Measurements from ENCODE around the gene PID1. TPM values are rescaled to one million over a fixed set of nuclear protein-coding genes. Genes with fewer than 3 reads are reported as not detected.

The PID1 gene
- total RNA-seq, 1 experiment from 2014 or later: not detected

GRCh38 chr2:229141424-229142025, 129.6 kb downstream of the PID1 start:
- intact Hi-C loops (cut with micrococcal nuclease; ENCODE audit: unreplicated experiment): no loop called here
- H3K9me3 ChIP-seq (ENCODE audit: insufficient read depth, low read depth): no peaks in the 10 kb centered on the region
- no peak for DNase-seq
- H3K27me3 ChIP-seq (ENCODE audit: insufficient read depth, low read depth): no peaks in the 10 kb centered on the region
- TF ChIP-seq EZH2 (IDR thresholded peaks at IDR 0.05; ENCODE audit: low read depth) (no peak), CTCF (conservative IDR thresholded peaks at IDR 0.05) (no peak)
- H3K79me2 ChIP-seq (ENCODE audit: low read depth): no peaks in the 10 kb centered on the region
- H3F3A ChIP-seq (ENCODE audit: insufficient read depth, low read depth): no peaks in the 10 kb centered on the region
- H3K36me3 ChIP-seq (ENCODE audit: low read depth): no peaks in the 10 kb centered on the region
- no peak overlapping the region for H3K27ac ChIP-seq
- H2AFZ ChIP-seq: no peak overlapping the region
- no peaks in the 10 kb centered on the region for H4K20me1 ChIP-seq (ENCODE audit: insufficient read depth)
- no peaks in the 10 kb centered on the region for H3K9me2 ChIP-seq (ENCODE audit: insufficient read depth)
- ChIA-PET POLR2A (ENCODE audit: unreplicated experiment) (no interaction called here), CTCF (no interaction called here)
- H3K4me3 ChIP-seq: no peak overlapping the region
- H3K4me2 ChIP-seq: no peak overlapping the region
- BruUV-seq (replicated peaks): no TSS peak
- H3K4me1 ChIP-seq (replicated peaks; ENCODE audit: insufficient read depth): no peaks in the 10 kb centered on the region

- H3K9me2 ChIP-seq (ENCODE audit: insufficient read depth): no peaks in the 10 kb centered on the region
- H3K9me3 ChIP-seq (ENCODE audit: insufficient read depth, low read depth): no peaks in the 10 kb centered on the region
- intact Hi-C loops (cut with micrococcal nuclease; ENCODE audit: unreplicated experiment): no loop called here
- no peaks in the 10 kb centered on the region for H4K20me1 ChIP-seq (ENCODE audit: insufficient read depth)
- no peak overlapping the region for H3K27ac ChIP-seq
- H3K4me3 ChIP-seq: no peak overlapping the region
- H3K4me2 ChIP-seq: no peak overlapping the region
- H2AFZ ChIP-seq: no peak overlapping the region
- H3K27me3 ChIP-seq (ENCODE audit: insufficient read depth, low read depth): no peaks in the 10 kb centered on the region
- H3K36me3 ChIP-seq (ENCODE audit: low read depth): no peaks in the 10 kb centered on the region
- DNase-seq: no peak
- no TSS peak for BruUV-seq (replicated peaks)
- H3K4me1 ChIP-seq (replicated peaks; ENCODE audit: insufficient read depth): no peaks in the 10 kb centered on the region
- ChIA-PET POLR2A (ENCODE audit: unreplicated experiment) (no interaction called here), CTCF (no interaction called here)
- H3F3A ChIP-seq (ENCODE audit: insufficient read depth, low read depth): no peaks in the 10 kb centered on the region
- TF ChIP-seq CTCF (conservative IDR thresholded peaks at IDR 0.05) (no peak), EZH2 (IDR thresholded peaks at IDR 0.05; ENCODE audit: low read depth) (no peak)
- no peaks in the 10 kb centered on the region for H3K79me2 ChIP-seq (ENCODE audit: low read depth)
These were observed 133.4 kb downstream of the PID1 start for GRCh38 chr2:229137639-229138038.

GRCh38 chr2:229137066-229137465, 134.0 kb downstream of the PID1 start:
- POLR2A ChIA-PET (ENCODE audit: unreplicated experiment): no interaction called here
- H3K4me1 ChIP-seq (replicated peaks; ENCODE audit: insufficient read depth): no peaks in the 10 kb centered on the region
- no peak overlapping the region for H2AFZ ChIP-seq
- DNase-seq: no peak
- no peaks in the 10 kb centered on the region for H4K20me1 ChIP-seq (ENCODE audit: insufficient read depth)
- no peaks in the 10 kb centered on the region for H3K36me3 ChIP-seq (ENCODE audit: low read depth)
- intact Hi-C loops (cut with micrococcal nuclease; ENCODE audit: unreplicated experiment): no loop called here
- TF ChIP-seq CTCF (conservative IDR thresholded peaks at IDR 0.05) (no peak), EZH2 (IDR thresholded peaks at IDR 0.05; ENCODE audit: low read depth) (no peak)
- no peaks in the 10 kb centered on the region for H3F3A ChIP-seq (ENCODE audit: insufficient read depth, low read depth)
- CTCF ChIA-PET: no interaction called here
- no peak overlapping the region for H3K4me3 ChIP-seq
- no TSS peak for BruUV-seq (replicated peaks)
- no peak overlapping the region for H3K4me2 ChIP-seq
- no peaks in the 10 kb centered on the region for H3K9me2 ChIP-seq (ENCODE audit: insufficient read depth)
- no peak overlapping the region for H3K27ac ChIP-seq
- H3K27me3 ChIP-seq (ENCODE audit: insufficient read depth, low read depth): no peaks in the 10 kb centered on the region
- no peaks in the 10 kb centered on the region for H3K9me3 ChIP-seq (ENCODE audit: insufficient read depth, low read depth)
- H3K79me2 ChIP-seq (ENCODE audit: low read depth): no peaks in the 10 kb centered on the region

Data from PC-9 (cell line).